SJCRH30 (cell line): Measurements from ENCODE around the gene OST4. TPM values are rescaled to one million over a fixed set of nuclear protein-coding genes. Genes with fewer than 3 reads are reported as not detected.
A peak's percentile ranks its signal among the peaks of the same experiment; 100 is the strongest.

Source experiments
- DNase-seq, 2 experiments: peaks; one replicate each; pipeline ENCODE4 v3.0.0-alpha.2; 2015 to 2020
- H3K27ac ChIP-seq: fragments of 250-450 bp; sonication (Bioruptor Pico); 2 replicates; pipeline ENCODE4 v1.5.1; 2020; ENCODE audit warnings: mild to moderate bottlenecking, moderate library complexity
- H3K27me3 ChIP-seq: fragments of 250-450 bp; sonication (Bioruptor Pico); 2 replicates; pipeline ENCODE4 v1.5.1; 2020; ENCODE audit warnings: mild to moderate bottlenecking, moderate library complexity
- H3K36me3 ChIP-seq: fragments of 250-450 bp; sonication (Bioruptor Pico); 2 replicates; pipeline ENCODE4 v1.5.1; 2020; ENCODE audit warnings: mild to moderate bottlenecking, moderate library complexity
- H3K4me1 ChIP-seq: fragments of 250-450 bp; sonication (Bioruptor Pico); 2 replicates; pipeline ENCODE4 v1.5.1; 2020; ENCODE audit warnings: mild to moderate bottlenecking, moderate library complexity
- H3K4me3 ChIP-seq: fragments of 250-450 bp; sonication (Bioruptor Pico); 2 replicates; pipeline ENCODE4 v1.5.1; 2020; ENCODE audit warnings: mild to moderate bottlenecking, moderate library complexity
- H3K9me3 ChIP-seq: fragments of 250-450 bp; sonication (Bioruptor Pico); replicated peaks from 2 replicates; pipeline ENCODE4 v1.5.1; 2020; ENCODE audit warnings: mild to moderate bottlenecking, moderate library complexity
- total RNA-seq: library from RNA; depleted of rRNA; stranded (reverse); fragments of >200 nt; shearing (Covaris generic); gene quantifications from 2 replicates; pipeline ENCODE4 v1.2.3, GENCODE V29; 2014

The OST4 gene
- total RNA-seq, 1 experiment from 2014 or later = 349 TPM

GRCh38 chr2:27096748-27097297 is 25.4 kb upstream of the OST4 start:
- H3K4me3 ChIP-seq = no peak overlapping the region
- H3K27ac ChIP-seq = no peak overlapping the region
- H3K4me1 ChIP-seq = no peaks in the 10 kb centered on the region
- no peaks in the 10 kb centered on the region for H3K36me3 ChIP-seq
- H3K9me3 ChIP-seq = no peaks in the 10 kb centered on the region
- no peak for DNase-seq
- H3K27me3 ChIP-seq = peaks cover 11% of the 10 kb centered on the region; the same call in 1 of the 2 replicates

- H3K27me3 ChIP-seq = peaks cover 11% of the 10 kb centered on the region; the same call in 1 of the 2 replicates
- DNase-seq = peak; percentile 70 to 85
- H3K4me1 ChIP-seq = no peaks in the 10 kb centered on the region
- H3K4me3 ChIP-seq = peak overlapping the region; percentile 59
- H3K36me3 ChIP-seq = no peaks in the 10 kb centered on the region
- no peaks in the 10 kb centered on the region for H3K9me3 ChIP-seq
- H3K27ac ChIP-seq = no peak overlapping the region
These were observed 24.5 kb upstream of the OST4 start for GRCh38 chr2:27095745-27096651.

- no peaks in the 10 kb centered on the region for H3K36me3 ChIP-seq
- peaks cover 11% of the 10 kb centered on the region; the same call in 1 of the 2 replicates for H3K27me3 ChIP-seq
- H3K4me1 ChIP-seq = no peaks in the 10 kb centered on the region
- no peak overlapping the region for H3K27ac ChIP-seq
- H3K9me3 ChIP-seq = no peaks in the 10 kb centered on the region
- DNase-seq = no peak
- H3K4me3 ChIP-seq = no peak overlapping the region
These were observed 23.9 kb upstream of the OST4 start for GRCh38 chr2:27095427-27095744.

GRCh38 chr2:27094353-27094984 is 23.0 kb upstream of the OST4 start:
- Histone ChIP-seq H3K36me3 (no peaks in the 10 kb centered on the region), H3K27me3 (peaks cover 14% of the 10 kb centered on the region; the same call in 1 of the 2 replicates), H3K4me1 (no peaks in the 10 kb centered on the region), H3K27ac (no peak overlapping the region), H3K4me3 (no peak overlapping the region), H3K9me3 (no peaks in the 10 kb centered on the region)
- no peak for DNase-seq

- H3K36me3 ChIP-seq = no peaks in the 10 kb centered on the region
These were observed 22.2 kb upstream of the OST4 start for GRCh38 chr2:27093430-27094352.

GRCh38 chr2:27092696-27093429 is 21.4 kb upstream of the OST4 start:
- Histone ChIP-seq H3K9me3 (no peaks in the 10 kb centered on the region), H3K27me3 (peaks cover 22% of the 10 kb centered on the region; the same call in 1 of the 2 replicates), H3K27ac (no peak overlapping the region), H3K4me1 (no peaks in the 10 kb centered on the region), H3K4me3 (no peak overlapping the region), H3K36me3 (no peaks in the 10 kb centered on the region)
- DNase-seq = no peak

More at GRCh38 chr2:27093430-27094352, 22.2 kb upstream of the OST4 start:
- H3K4me3 ChIP-seq = no peak overlapping the region
- no peak for DNase-seq
- H3K27me3 ChIP-seq = peaks cover 19% of the 10 kb centered on the region; the same call in 1 of the 2 replicates
- no peaks in the 10 kb centered on the region for H3K9me3 ChIP-seq
- H3K27ac ChIP-seq = no peak overlapping the region
- H3K4me1 ChIP-seq = no peaks in the 10 kb centered on the region

- Histone ChIP-seq H3K9me3 (no peaks in the 10 kb centered on the region), H3K4me1 (no peaks in the 10 kb centered on the region; the same call in 1 of the 2 replicates), H3K4me3 (no peak overlapping the region), H3K27me3 (peaks cover 22% of the 10 kb centered on the region; the same call in 1 of the 2 replicates), H3K27ac (no peak overlapping the region), H3K36me3 (no peaks in the 10 kb centered on the region)
- DNase-seq = no peak
These were observed 20.6 kb upstream of the OST4 start for GRCh38 chr2:27091746-27092695.

- no peaks in the 10 kb centered on the region for H3K36me3 ChIP-seq
- no peak for DNase-seq
- peaks cover 22% of the 10 kb centered on the region; the same call in 1 of the 2 replicates for H3K27me3 ChIP-seq
These were observed 17.9 kb upstream of the OST4 start for GRCh38 chr2:27089111-27089954.

GRCh38 chr2:27088634-27089033 is 17.2 kb upstream of the OST4 start:
- no peak overlapping the region for H3K27ac ChIP-seq
- H3K36me3 ChIP-seq = no peaks in the 10 kb centered on the region
- no peak overlapping the region for H3K4me3 ChIP-seq
- no peak for DNase-seq
- H3K4me1 ChIP-seq = peaks cover 12% of the 10 kb centered on the region
- no peaks in the 10 kb centered on the region for H3K9me3 ChIP-seq
- peaks cover 20% of the 10 kb centered on the region; the same call in 1 of the 2 replicates for H3K27me3 ChIP-seq

More at GRCh38 chr2:27089111-27089954, 17.9 kb upstream of the OST4 start:
- Histone ChIP-seq H3K4me3 (no peak overlapping the region), H3K9me3 (no peaks in the 10 kb centered on the region), H3K27ac (no peak overlapping the region), H3K4me1 (peaks cover 5% of the 10 kb centered on the region)

- H3K4me3 ChIP-seq = no peak overlapping the region
- no peak for DNase-seq
- no peaks in the 10 kb centered on the region for H3K36me3 ChIP-seq
- peaks cover 18% of the 10 kb centered on the region for H3K4me1 ChIP-seq
- peaks cover 15% of the 10 kb centered on the region; the same call in 1 of the 2 replicates for H3K27me3 ChIP-seq
- no peak overlapping the region for H3K27ac ChIP-seq
- no peaks in the 10 kb centered on the region for H3K9me3 ChIP-seq
These were observed 16.5 kb upstream of the OST4 start for GRCh38 chr2:27087823-27088410.

GRCh38 chr2:27086724-27087593 is 15.5 kb upstream of the OST4 start, which contains the start of gene KHK:
Gene KHK, plus strand, starts transcription at chr2:27086772. Its CDS starts 488 bp downstream, at chr2:27087260.
- DNase-seq = peak; percentile 45 to 54
- Histone ChIP-seq H3K4me3 (peak within 1 kb of the TSS; percentile 52), H3K4me1 (peaks cover 28% of the 10 kb centered on the region), H3K36me3 (no peaks in the 10 kb centered on the region), H3K27me3 (peaks cover 10% of the 10 kb centered on the region; the same call in 1 of the 2 replicates), H3K27ac (no peak within 1 kb of the TSS), H3K9me3 (no peaks in the 10 kb centered on the region)
